GM23338 (cell line): Measurements from ENCODE around the gene UQCRH.

Experiments used
- CTCF ChIP-seq, 2 experiments: fragments of 200-600 bp in 1 of 2; sonication (generic) in 1 of 2; conservative IDR thresholded peaks; 2 replicates each; pipeline versions ENCODE4 v1.5.1 to v1.6.1; 2016 to 2017; ENCODE audit warnings: antibody characterized with exemption in 2 of 2, low read depth in 2 of 2, mild to moderate bottlenecking in 2 of 2, moderate library complexity in 1 of 2
- EZH2phosphoT487 ChIP-seq: fragments of 200-600 bp; sonication (generic); IDR thresholded peaks from one replicate; pipeline ENCODE4 v1.8.1; 2018; ENCODE audit warnings: antibody characterized with exemption; ENCODE audit not compliant: unreplicated experiment
- NANOG ChIP-seq: IDR thresholded peaks from 2 replicates; pipeline ENCODE4 v1.6.1; 2016; ENCODE audit warnings: antibody characterized with exemption, borderline replicate concordance
- POLR2AphosphoS5 ChIP-seq: IDR thresholded peaks from 2 replicates; pipeline ENCODE4 v1.6.1; 2016; ENCODE audit warnings: antibody characterized with exemption, low read depth
- REST ChIP-seq: IDR thresholded peaks from one replicate; pipeline ENCODE4 v1.6.1; 2018; ENCODE audit warnings: antibody characterized with exemption; ENCODE audit not compliant: unreplicated experiment

GRCh38 chr1:46302641-46303037 lies 859 bp upstream of the UQCRH start:
- TF ChIP-seq EZH2phosphoT487 = no peak
- no peak for TF ChIP-seq CTCF (conservative IDR thresholded peaks at IDR 0.05; ENCODE audit: low read depth in 2 of 2)
- TF ChIP-seq REST = no peak
- TF ChIP-seq POLR2AphosphoS5 = no peak
- no peak for TF ChIP-seq NANOG
